Spleen (tissue), 7 donors: Measurements from ENCODE around the gene SRP68.
A peak's percentile ranks its signal among the peaks of the same experiment; 100 is the strongest.

ENCODE experiments used
- CTCF ChIP-seq, 11 experiments: fragments of 200-600 bp in 7 of 11; fragments of 450-650 bp in 4 of 11; sonication (generic) in 4 of 11; IDR thresholded peaks in 8 of 11; conservative IDR thresholded peaks in 3 of 11; 1 replicate in 7 of 11; 2 replicates in 4 of 11; pipeline versions ENCODE4 v1.4.0 to v1.8.0; 2016 to 2021; ENCODE audit warnings: antibody characterized with exemption in 11 of 11, inconsistent platforms in 4 of 11, mild to moderate bottlenecking in 1 of 11
- POLR2A ChIP-seq, 3 donors: fragments of 450-650 bp; IDR thresholded peaks; one replicate each; pipeline ENCODE4 v1.5.1; 2017; ENCODE audit warnings: antibody characterized with exemption in 3 of 3, mild to moderate bottlenecking in 1 of 3
- POLR2AphosphoS5 ChIP-seq, 3 donors: sonication (generic); formaldehyde crosslinking; IDR thresholded peaks; one replicate each; pipeline ENCODE4 v1.5.1; 2017; ENCODE audit warnings: antibody characterized with exemption in 3 of 3
- donor health status: DM: no; HTN: no; CAD: no; lungs with moderate emphysema.
- donor health status: DM: no; HTN: no; CAD: no.
- donor health status: DM: no; HTN: no; CAD: no.

GRCh38 chr17:76079535-76079955 is 7.2 kb upstream of the SRP68 start:
- TF ChIP-seq CTCF (IDR thresholded peaks at IDR 0.05 in 8 of 11, conservative IDR thresholded peaks at IDR 0.05 in 3 of 11) (no peak), POLR2A (IDR thresholded peaks at IDR 0.05) (no peak), POLR2AphosphoS5 (IDR thresholded peaks at IDR 0.05) (peak in 2 of 3 donors; percentile 51 to 74)
